NT2/D1 (cell line): ENCODE data around the gene ARL15.

Source experiments
- SUZ12 ChIP-seq: IDR thresholded peaks from 2 replicates; pipeline ENCODE4 v1.6.1; 2011; ENCODE audit not compliant: insufficient read length, insufficient read depth; ENCODE audit errors: extremely low read depth
- YY1 ChIP-seq: IDR thresholded peaks from 2 replicates; pipeline ENCODE4 v1.6.1; 2011; ENCODE audit not compliant: insufficient read length, insufficient read depth

DNA sequence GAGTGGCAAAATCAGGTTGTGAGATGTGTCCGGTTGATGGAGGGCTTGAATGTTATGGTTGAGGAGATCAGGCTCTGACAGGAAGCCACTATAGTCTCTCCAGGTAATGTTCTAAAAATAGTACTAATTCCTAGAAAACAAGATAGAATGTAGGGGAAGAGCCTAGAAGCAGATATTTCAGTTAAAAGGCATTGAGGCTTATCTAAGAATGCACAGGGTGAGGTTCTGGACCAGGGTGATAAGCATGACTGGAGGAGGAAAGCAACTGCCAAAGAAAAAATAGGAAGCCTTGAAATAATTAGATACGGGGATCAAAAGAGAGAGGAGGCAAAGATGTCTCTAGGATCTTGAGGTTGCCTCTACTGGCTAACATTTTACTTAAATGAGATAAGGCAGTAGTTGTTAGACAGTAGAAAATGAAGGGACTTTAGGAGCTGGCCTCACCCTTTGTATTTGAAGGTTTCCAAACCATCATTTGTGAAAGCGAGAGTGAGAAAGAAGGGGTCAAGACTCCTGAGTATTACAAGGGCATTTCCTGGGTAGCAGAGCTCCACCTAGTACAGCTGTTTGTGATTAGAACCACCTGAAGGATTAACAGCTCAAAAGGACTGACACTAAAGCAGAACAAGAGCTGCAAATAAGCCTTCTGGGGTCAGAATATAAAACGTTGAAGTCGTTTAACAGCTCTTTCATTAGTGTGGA lies 15.4 kb upstream of the ARL15 start:
- TF ChIP-seq YY1 = no peak
- no peak for TF ChIP-seq SUZ12
